ENCODE data around the gene RAB9A. TPM values are rescaled to one million over a fixed set of nuclear protein-coding genes. Genes with fewer than 3 reads are reported as not detected.

The RAB9A gene
- total and polyA plus RNA-seq, 2 of the 8 experiments (the other 6 are each of a cell fraction or from before 2014, with no cell fraction given): 21.8 to 34.0 TPM

GRCh38 chrX:13685126-13685763, 3.7 kb upstream of the RAB9A start:
- peaks cover 0 to 10% of the 10 kb centered on the region in 2 experiments; a peak in 2 of 4 replicates for H3K79me2 ChIP-seq (ENCODE audit: control insufficient read depth in 1 of 2, insufficient read depth in 2 of 2, low read length in 2 of 2)
- H4K91ac ChIP-seq (replicated peaks; ENCODE audit: insufficient read length, low read length): no peak overlapping the region
- no peak overlapping the region for H4K5ac ChIP-seq (ENCODE audit: insufficient read length, low read depth, low read length)
- no peaks in the 10 kb centered on the region for H3K9me3 ChIP-seq (ENCODE audit: insufficient read depth in 2 of 2, low read depth in 1 of 2, low read length in 1 of 2)
- H3K79me1 ChIP-seq (ENCODE audit: low read depth, low read length): no peaks in the 10 kb centered on the region
- H2AFZ ChIP-seq (ENCODE audit: low read length): no peak overlapping the region
- H3K23ac ChIP-seq (ENCODE audit: insufficient read length): no peak overlapping the region
- no peak overlapping the region for H3K4ac ChIP-seq (replicated peaks; ENCODE audit: insufficient read length, low read depth, low read length)
- H4K8ac ChIP-seq (ENCODE audit: extremely low read depth, insufficient read depth, low read length): no peak overlapping the region
- FAIRE-seq: no peak
- no peak overlapping the region for H3K14ac ChIP-seq (ENCODE audit: insufficient read length)
- H3K27me3 ChIP-seq (replicated peaks in 1 of 4; ENCODE audit: control insufficient read depth in 3 of 4, extremely low read depth in 1 of 4, insufficient read depth in 3 of 4, low read length in 3 of 4): peaks cover 0 to 2% (median 0%) of the 10 kb centered on the region in 4 experiments; a peak in 2 of 7 replicates
- H2BK20ac ChIP-seq (ENCODE audit: low read length): no peak overlapping the region
- no peak overlapping the region for H3K27ac ChIP-seq (ENCODE audit: low read depth, low read length)
- no peak overlapping the region for H3K4me2 ChIP-seq (ENCODE audit: insufficient read depth in 1 of 2, low read depth in 2 of 2, low read length in 2 of 2)
- H4K20me1 ChIP-seq (replicated peaks in 1 of 2; ENCODE audit: control insufficient read depth in 1 of 2, insufficient read depth in 2 of 2, low read length in 2 of 2): no peaks in the 10 kb centered on the region
- H2BK5ac ChIP-seq (ENCODE audit: low read depth, low read length): no peak overlapping the region
- H3K36me3 ChIP-seq (ENCODE audit: control insufficient read depth in 2 of 4, insufficient read depth in 4 of 4, low read length in 3 of 4): no peaks in the 10 kb centered on the region
- WGBS, 2 experiments (ENCODE audit: extremely low coverage in 1 of 2, insufficient coverage in 1 of 2, insufficient read length in 1 of 2, insufficient replicate concordance in 2 of 2, low coverage in 1 of 2, low lambda C conversion rate in 2 of 2, missing lambda C conversion rate in 1 of 2): 87% methylated on average over 3 of the region's 3 CpGs; no CpG with 5 or more reads in 1 of the 2 experiments
- H3K56ac ChIP-seq (replicated peaks; ENCODE audit: insufficient read length, low read depth, low read length): no peak overlapping the region
- no peak overlapping the region for H3K9ac ChIP-seq (replicated peaks in 1 of 4; ENCODE audit: extremely low read depth in 1 of 4, low read depth in 3 of 4, low read length in 3 of 4)
- H3K4me1 ChIP-seq (replicated peaks in 1 of 4; ENCODE audit: control insufficient read depth in 3 of 4, insufficient read depth in 4 of 4, low read length in 3 of 4): no peaks in the 10 kb centered on the region
- no peak overlapping the region for H2BK15ac ChIP-seq (ENCODE audit: low read length)
- peaks cover 4% of the 10 kb centered on the region; the same call in 1 of the 2 replicates for H3K23me2 ChIP-seq (ENCODE audit: low read depth, low read length)
- H3K4me3 ChIP-seq (ENCODE audit: extremely low read depth in 1 of 4, insufficient read depth in 2 of 4, low read depth in 3 of 4, low read length in 4 of 4): no peak overlapping the region
- no peak overlapping the region for H2AK5ac ChIP-seq (ENCODE audit: low read depth, low read length)
- ChIA-PET CTCF (ENCODE audit: partially characterized antibody) (no interaction called here), POLR2A (ENCODE audit: partially characterized antibody) (no interaction called here)
- H2BK12ac ChIP-seq (ENCODE audit: low read depth, low read length): no peak overlapping the region
- H3K18ac ChIP-seq (ENCODE audit: extremely low read depth, low read length): no peak overlapping the region
- no peak for DNase-seq (ENCODE audit: low read depth in 1 of 2, low spot score in 2 of 2)
- H2BK120ac ChIP-seq (replicated peaks; ENCODE audit: low read depth, low read length): no peak overlapping the region
- no peak for TF ChIP-seq ASH2L (IDR thresholded peaks at IDR 0.05; ENCODE audit: low read length)
- TF ChIP-seq POU5F1 (IDR thresholded peaks at IDR 0.05; ENCODE audit: low read depth, low read length): no peak
- no peak for TF ChIP-seq CHD1 (IDR thresholded peaks at IDR 0.05; ENCODE audit: low read depth, low read length)
- no peak for TF ChIP-seq SUZ12 (IDR thresholded peaks at IDR 0.05; ENCODE audit: low read length)
- no peak for TF ChIP-seq POLR2A (IDR thresholded peaks at IDR 0.05; ENCODE audit: control extremely low read depth in 1 of 2, low read depth in 2 of 2, low read length in 2 of 2)
- TF ChIP-seq RXRA (IDR thresholded peaks at IDR 0.05; ENCODE audit: insufficient read depth, low read depth, low read length): no peak
- TF ChIP-seq HDAC6 (IDR thresholded peaks at IDR 0.05; ENCODE audit: low read depth, low read length): no peak

All from H1 (cell line).